K562 (cell line): ENCODE results near the gene PLXNA2. TPM values are rescaled to one million over a fixed set of nuclear protein-coding genes. Genes with fewer than 3 reads are reported as not detected.

Source experiments
- ATAC-seq: fragments of 200-7000 bp; cut with Tn5 transposase; 3 replicates; pipeline ENCODE4 v1.9.1; 2020; ENCODE audit warnings: moderate library complexity
- BruUV-seq: library from RNA; stranded (reverse); fragments of 400-500 nt; replicated peaks from 2 replicates; lab custom pipeline; 2021; lab: Mats Ljungman, UMichigan
- CTCF ChIA-PET: fragments of 300-600 bp; formaldehyde crosslinking; extraction: SDS; loops from one replicate; lab custom pipeline; 2021; ENCODE audit warnings: low intra/inter-chr PET ratio; lab: Yijun Ruan, JAX
- POLR2A ChIA-PET: fragments of 300-600, 350-650 bp; sonication (Branson Sonifier 250); formaldehyde crosslinking; extraction: SDS; loops from one replicate; lab custom pipeline; 2021; ENCODE audit warnings: antibody characterized with exemption, inconsistent platforms; lab: Yijun Ruan, JAX
- DNase-seq, 4 experiments: peaks; one replicate each; pipeline versions ENCODE4 v3.0.0 to v3.0.0-alpha.2; 2011 to 2018; ENCODE audit warnings: low spot score in 3 of 4, mixed read lengths in 3 of 4; ENCODE audit errors: extremely low read depth in 1 of 4
- FAIRE-seq: peaks from 2 replicates; lab custom pipeline; 2011; peaks lifted over from hg19 to GRCh38; lab: Jason Lieb, UNC
- H2AFZ ChIP-seq: 2 replicates; pipeline ENCODE4 v1.6.0; 2011; ENCODE audit warnings: low read depth, low read length, control low read depth, inconsistent platforms
- H3K27ac ChIP-seq: fragments of 200-600 bp; 3 replicates; pipeline ENCODE4 v1.8.0; 2011; ENCODE audit warnings: low read depth, mild to moderate bottlenecking, control low read depth, inconsistent platforms, low read length, moderate library complexity, mixed read lengths; ENCODE audit errors: extremely low read depth
- H3K27me3 ChIP-seq, 2 experiments: fragments of 300-600 bp in 1 of 2; 2 replicates in 1 of 2; 3 replicates in 1 of 2; pipeline versions ENCODE4 v1.6.0 to v1.8.0; 2011; ENCODE audit warnings: inconsistent platforms in 2 of 2, low read length in 2 of 2, mild to moderate bottlenecking in 1 of 2, mixed read lengths in 1 of 2, moderate library complexity in 1 of 2; ENCODE audit not compliant: control insufficient read depth in 2 of 2, insufficient read depth in 2 of 2
- H3K36me3 ChIP-seq: fragments of 300-600 bp; 3 replicates; pipeline ENCODE4 v1.8.0; 2011; ENCODE audit warnings: mild to moderate bottlenecking, low read length, inconsistent platforms; ENCODE audit not compliant: control insufficient read depth, insufficient read depth
- H3K4me1 ChIP-seq, 2 experiments: fragments of 200-600 bp in 1 of 2; replicated peaks in 1 of 2; 2 replicates in 1 of 2; 3 replicates in 1 of 2; pipeline versions ENCODE4 v1.5.1 to v1.8.0; 2011; ENCODE audit warnings: inconsistent platforms in 2 of 2, low read length in 2 of 2, mild to moderate bottlenecking in 1 of 2, mixed read lengths in 1 of 2, moderate library complexity in 1 of 2; ENCODE audit not compliant: control insufficient read depth in 2 of 2, insufficient read depth in 2 of 2
- H3K4me2 ChIP-seq: 2 replicates; pipeline ENCODE4 v1.6.1; 2011; ENCODE audit warnings: low read length, control low read depth, inconsistent platforms, mixed read lengths; ENCODE audit not compliant: insufficient read depth
- H3K4me3 ChIP-seq: fragments of 200-600 bp; sonication (generic), shearing (Covaris generic); 2 replicates; pipeline ENCODE4 v1.5.1; 2016; ENCODE audit warnings: control low read depth, inconsistent platforms
- H3K79me2 ChIP-seq: fragments of 200-600 bp; 3 replicates; pipeline ENCODE4 v1.8.0; 2011; ENCODE audit warnings: low read length, inconsistent platforms; ENCODE audit not compliant: control insufficient read depth, insufficient read depth
- H3K9ac ChIP-seq, 2 experiments: 2 replicates each; pipeline versions ENCODE4 v1.6.0 to v1.6.1; 2011; ENCODE audit warnings: low read depth in 2 of 2, low read length in 2 of 2, control low read depth in 1 of 2, inconsistent platforms in 1 of 2, mild to moderate bottlenecking in 1 of 2, mixed read lengths in 1 of 2; ENCODE audit not compliant: insufficient read depth in 1 of 2
- H3K9me1 ChIP-seq: one replicate; pipeline ENCODE4 v1.6.0; 2011; ENCODE audit warnings: inconsistent platforms, mild to moderate bottlenecking, low read length, moderate library complexity; ENCODE audit not compliant: control insufficient read depth, insufficient read depth
- H3K9me3 ChIP-seq: replicated peaks from 2 replicates; pipeline ENCODE4 v1.5.1; 2011; ENCODE audit warnings: low read depth, low read length, inconsistent platforms; ENCODE audit not compliant: control insufficient read depth, insufficient read depth
- H4K20me1 ChIP-seq: replicated peaks from 2 replicates; pipeline ENCODE4 v1.6.1; 2011; ENCODE audit warnings: low read length, inconsistent platforms, mixed read lengths; ENCODE audit not compliant: control insufficient read depth, insufficient read depth
- ARID4B ChIP-seq: sonication (generic); formaldehyde crosslinking; IDR thresholded peaks from 2 replicates; pipeline ENCODE4 v1.8.0; 2022; ENCODE audit warnings: mild to moderate bottlenecking, missing genetic modification reagents
- BCOR ChIP-seq: fragments of 450-650 bp; IDR thresholded peaks from 2 replicates; pipeline ENCODE4 v1.6.1; 2016
- CBFA2T2 ChIP-seq: fragments of 450-650 bp; conservative IDR thresholded peaks from 2 replicates; pipeline ENCODE4 v1.6.1; 2017; ENCODE audit warnings: mild to moderate bottlenecking
- CBFA2T3 ChIP-seq: fragments of 450-650 bp; IDR thresholded peaks from 2 replicates; pipeline ENCODE4 v1.6.1; 2017
- ERF ChIP-seq: fragments of 450-650 bp; formaldehyde crosslinking; IDR thresholded peaks from 2 replicates; pipeline ENCODE4 v1.4.0; 2020; ENCODE audit warnings: mild to moderate bottlenecking, mixed read lengths
- GATA2 ChIP-seq: sonication (generic); formaldehyde crosslinking; IDR thresholded peaks from 2 replicates; pipeline ENCODE4 v1.4.0; 2020; ENCODE audit warnings: mild to moderate bottlenecking, missing genetic modification reagents
- LCOR ChIP-seq: sonication (generic); formaldehyde crosslinking; IDR thresholded peaks from 2 replicates; pipeline ENCODE4 v1.8.0; 2022; ENCODE audit warnings: mild to moderate bottlenecking, missing genetic modification reagents
- TCF3 ChIP-seq: sonication (generic); formaldehyde crosslinking; IDR thresholded peaks from 2 replicates; pipeline ENCODE4 v1.4.0; 2020; ENCODE audit warnings: mild to moderate bottlenecking, missing genetic modification reagents
- TEAD1 ChIP-seq, 2 experiments: fragments of 450-650 bp in 1 of 2; sonication (generic) in 1 of 2; formaldehyde crosslinking; IDR thresholded peaks; 2 replicates each; pipeline versions ENCODE4 v1.4.0 to v1.8.0; 2020 to 2022; ENCODE audit warnings: mild to moderate bottlenecking in 2 of 2, missing genetic modification reagents in 1 of 2
- VEZF1 ChIP-seq: fragments of 200-800 bp; sonication (Bioruptor generic); IDR thresholded peaks from 2 replicates; pipeline ENCODE4 v1.6.1; 2017; ENCODE audit warnings: missing genetic modification characterization, missing compliant biosample characterization
- ZHX1 ChIP-seq: fragments of 150-350 bp; conservative IDR thresholded peaks from 2 replicates; pipeline ENCODE4 v1.6.1; 2014; ENCODE audit warnings: low read length
- WGBS: fragments of 100-300 bp; shearing (Covaris generic); methylation state at CpG from one replicate; pipeline ENCODE4 v1.1.6; 2016; ENCODE audit warnings: low coverage, mixed read lengths; ENCODE audit not compliant: insufficient coverage; ENCODE audit errors: missing lambda C conversion rate; 5-methylcytosine and 5-hydroxymethylcytosine counted together
- in situ Hi-C: fragments of 300-500 bp; cut with MboI; formaldehyde crosslinking; loops from 4 replicates; pipeline ENCODE4 v1.15.0; 2018; ENCODE audit warnings: inconsistent platforms, mixed read lengths
- intact Hi-C: fragments of 100-400 bp; cut with micrococcal nuclease; formaldehyde crosslinking; loops from 2 replicates; pipeline ENCODE4 v1.14.2; 2022
- polyA plus RNA-seq, 8 experiments: library from polyadenylated mRNA; depleted of rRNA in 4 of 8; stranded (reverse) in 5 of 8; unstranded in 3 of 8; fragments of >200 nt; fragmentation: Nextera tagmentation in 2 of 8; fragmentation: Illumina TruSeq in 1 of 8; extraction: Ambion mirVana in 2 of 8; extraction: Trizol in 1 of 8; gene quantifications; 2 replicates each; pipeline versions ENCODE4 v1.2.1 to v1.2.3, GENCODE V29; 2011 to 2014; ENCODE audit warnings: inconsistent platforms in 1 of 8, missing spikeins in 1 of 8
- total RNA-seq, 7 experiments: library from RNA; depleted of rRNA in 6 of 7; stranded (reverse); fragments of >200 nt in 6 of 7; fragmentation: Illumina TruSeq in 2 of 7; extraction: Trizol in 2 of 7; gene quantifications; 2 replicates each; pipeline versions ENCODE4 v1.2.1 to v1.2.3, GENCODE V29; 2011 to 2021; ENCODE audit warnings: low replicate concordance in 1 of 7

PLXNA2 gene
- total and polyA plus RNA-seq, 9 of the 15 experiments (the other 6 are each of a cell fraction or from before 2014, with no cell fraction given) = 0.01 to 1.3 (median 0.32) TPM

GRCh38 chr1:208159555-208160258 is 84.5 kb downstream of the PLXNA2 start:
- CTCF ChIA-PET = no interaction called here
- no peak overlapping the region for H3K27ac ChIP-seq

More at GRCh38 chr1:208159555-208160258, 84.5 kb downstream of the PLXNA2 start:
- H4K20me1 ChIP-seq = no peaks in the 10 kb centered on the region
- BruUV-seq = no TSS peak
- 27% methylated on average over 11 of the region's 11 CpGs for WGBS
- H3K9me1 ChIP-seq = no peaks in the 10 kb centered on the region
- FAIRE-seq (no peak), DNase-seq (peak; percentile 30 to 58 (median 46)), ATAC-seq (peak; percentile 26)
- H3K4me3 ChIP-seq = no peak overlapping the region
- POLR2A ChIA-PET = interaction anchor here (0.7 to 1.0 kb wide), 4 partner anchors 8 to 1427 kb away, joined by 3 to 4 read pairs (median 3); no protein-coding TSS in a partner anchor
- H3K9ac ChIP-seq = peak overlapping the region in 1 of 2 experiments; percentile 80; a peak in 2 of 4 replicates
- no peaks in the 10 kb centered on the region for H3K9me3 ChIP-seq
- H3K27me3 ChIP-seq = peaks cover 6 to 26% of the 10 kb centered on the region in 2 experiments; a peak in 4 of 5 replicates
- TF ChIP-seq ERF = no peak
- TF ChIP-seq GATA2 = peak; percentile 35; the same call in 1 of the 2 replicates
- peak; percentile 36 for TF ChIP-seq TCF3 (CRISPR knock-in tag)
- TF ChIP-seq ZHX1 = no peak
- TF ChIP-seq TEAD1 (CRISPR knock-in tag; IDR thresholded peaks at IDR 0.05) = no peak
- TF ChIP-seq BCOR = no peak
- no peak for TF ChIP-seq ARID4B
- peak; percentile 44 for TF ChIP-seq CBFA2T2
- TF ChIP-seq CBFA2T3 = peak; percentile 71
- TF ChIP-seq VEZF1 = peak; percentile 30; the same call in 1 of the 2 replicates
- TF ChIP-seq LCOR (CRISPR knock-in tag) = no peak
- intact Hi-C loops = no loop called here
- in situ Hi-C loops = no loop called here
- no peaks in the 10 kb centered on the region for H3K79me2 ChIP-seq
- H3K4me1 ChIP-seq = peaks cover 22 to 26% of the 10 kb centered on the region in 2 experiments; a peak in 4 of 5 replicates
- H2AFZ ChIP-seq = no peak overlapping the region
- H3K4me2 ChIP-seq = no peak overlapping the region
- no peaks in the 10 kb centered on the region for H3K36me3 ChIP-seq
